MG63 (cell line): ENCODE measurements around the gene TTC21B. TPM values are rescaled to one million over a fixed set of nuclear protein-coding genes. Genes with fewer than 3 reads are reported as not detected.

ENCODE experiments used
- DNase-seq: peaks from one replicate; pipeline ENCODE4 v3.0.0-alpha.2; 2020
- H3K27me3 ChIP-seq: fragments of 250-450 bp; sonication (Bioruptor Pico); 2 replicates; pipeline ENCODE4 v1.5.1; 2020; ENCODE audit warnings: mild to moderate bottlenecking, moderate library complexity
- H3K36me3 ChIP-seq: fragments of 250-450 bp; sonication (Bioruptor Pico); 2 replicates; pipeline ENCODE4 v1.5.1; 2020; ENCODE audit warnings: mild to moderate bottlenecking, moderate library complexity
- H3K4me3 ChIP-seq: fragments of 250-450 bp; sonication (Bioruptor Pico); 2 replicates; pipeline ENCODE4 v1.5.1; 2020; ENCODE audit warnings: mild to moderate bottlenecking, moderate library complexity
- H3K9me3 ChIP-seq: fragments of 250-450 bp; sonication (Bioruptor Pico); 2 replicates; pipeline ENCODE4 v1.5.1; 2020; ENCODE audit warnings: mild to moderate bottlenecking, moderate library complexity
- total RNA-seq: library from RNA; depleted of rRNA; stranded (reverse); fragments of >200 nt; shearing (Covaris generic); gene quantifications from 2 replicates; pipeline ENCODE4 v1.2.3, GENCODE V29; 2014; ENCODE audit warnings: low replicate concordance

TTC21B gene
- total RNA-seq, 1 experiment from 2014 or later, result 5.0 TPM

- peaks cover 23% of the 10 kb centered on the region for H3K36me3 ChIP-seq
- H3K4me3 ChIP-seq, result no peak overlapping the region
- no peak for DNase-seq
Observed at GRCh38 chr2:165898381-165898780, 55.2 kb downstream of the TTC21B start.

GRCh38 chr2:165897726-165898125, 55.9 kb downstream of the TTC21B start:
- Histone ChIP-seq H3K4me3 (no peak overlapping the region), H3K9me3 (no peaks in the 10 kb centered on the region), H3K27me3 (no peaks in the 10 kb centered on the region), H3K36me3 (peaks cover 23% of the 10 kb centered on the region)
- no peak for DNase-seq

More at GRCh38 chr2:165898381-165898780, 55.2 kb downstream of the TTC21B start:
- Histone ChIP-seq H3K9me3 (no peaks in the 10 kb centered on the region), H3K27me3 (no peaks in the 10 kb centered on the region)

- no peaks in the 10 kb centered on the region for H3K27me3 ChIP-seq
- H3K36me3 ChIP-seq, result peaks cover 23% of the 10 kb centered on the region
- H3K4me3 ChIP-seq, result no peak overlapping the region
- H3K9me3 ChIP-seq, result no peaks in the 10 kb centered on the region
- DNase-seq, result no peak
Observed at GRCh38 chr2:165897074-165897473, 56.5 kb downstream of the TTC21B start.

GRCh38 chr2:165895974-165896373, 57.6 kb downstream of the TTC21B start:
- peaks cover 23% of the 10 kb centered on the region for H3K36me3 ChIP-seq
- no peaks in the 10 kb centered on the region for H3K9me3 ChIP-seq
- no peak for DNase-seq
- H3K4me3 ChIP-seq, result no peak overlapping the region
- H3K27me3 ChIP-seq, result no peaks in the 10 kb centered on the region

- Histone ChIP-seq H3K9me3 (no peaks in the 10 kb centered on the region), H3K27me3 (no peaks in the 10 kb centered on the region), H3K4me3 (no peak overlapping the region), H3K36me3 (peaks cover 21% of the 10 kb centered on the region)
- DNase-seq, result no peak
Observed at GRCh38 chr2:165893556-165893955, 60.0 kb downstream of the TTC21B start.

GRCh38 chr2:165892526-165892925, 61.0 kb downstream of the TTC21B start:
- DNase-seq, result no peak
- no peaks in the 10 kb centered on the region for H3K27me3 ChIP-seq
- no peak overlapping the region for H3K4me3 ChIP-seq
- H3K9me3 ChIP-seq, result no peaks in the 10 kb centered on the region
- H3K36me3 ChIP-seq, result peaks cover 18% of the 10 kb centered on the region

- H3K9me3 ChIP-seq, result no peaks in the 10 kb centered on the region
- peaks cover 18% of the 10 kb centered on the region for H3K36me3 ChIP-seq
- H3K4me3 ChIP-seq, result no peak overlapping the region
- DNase-seq, result no peak
- no peaks in the 10 kb centered on the region for H3K27me3 ChIP-seq
Observed at GRCh38 chr2:165891943-165892342, 61.6 kb downstream of the TTC21B start.

GRCh38 chr2:165891345-165891744, 62.2 kb downstream of the TTC21B start:
- DNase-seq, result no peak
- Histone ChIP-seq H3K4me3 (no peak overlapping the region), H3K9me3 (no peaks in the 10 kb centered on the region), H3K27me3 (no peaks in the 10 kb centered on the region), H3K36me3 (peaks cover 16% of the 10 kb centered on the region)

GRCh38 chr2:165889798-165890197, 63.8 kb downstream of the TTC21B start:
- Histone ChIP-seq H3K9me3 (no peaks in the 10 kb centered on the region), H3K27me3 (no peaks in the 10 kb centered on the region), H3K36me3 (peaks cover 14% of the 10 kb centered on the region), H3K4me3 (no peak overlapping the region)
- DNase-seq, result no peak

GRCh38 chr2:165889158-165889557, 64.4 kb downstream of the TTC21B start:
- Histone ChIP-seq H3K9me3 (no peaks in the 10 kb centered on the region), H3K36me3 (peaks cover 14% of the 10 kb centered on the region), H3K27me3 (no peaks in the 10 kb centered on the region), H3K4me3 (no peak overlapping the region)
- no peak for DNase-seq

- H3K27me3 ChIP-seq, result no peaks in the 10 kb centered on the region
- H3K4me3 ChIP-seq, result no peak overlapping the region
- H3K36me3 ChIP-seq, result peaks cover 21% of the 10 kb centered on the region
- DNase-seq, result no peak
- no peaks in the 10 kb centered on the region for H3K9me3 ChIP-seq
Observed at GRCh38 chr2:165888171-165888570, 65.4 kb downstream of the TTC21B start.

GRCh38 chr2:165886487-165887146, 67.0 kb downstream of the TTC21B start:
- H3K27me3 ChIP-seq, result no peaks in the 10 kb centered on the region
- H3K36me3 ChIP-seq, result peaks cover 25% of the 10 kb centered on the region
- no peak for DNase-seq
- no peak overlapping the region for H3K4me3 ChIP-seq
- H3K9me3 ChIP-seq, result no peaks in the 10 kb centered on the region

- DNase-seq, result no peak
- H3K36me3 ChIP-seq, result peaks cover 16% of the 10 kb centered on the region
- H3K27me3 ChIP-seq, result no peaks in the 10 kb centered on the region
- H3K4me3 ChIP-seq, result no peak overlapping the region
- no peaks in the 10 kb centered on the region for H3K9me3 ChIP-seq
Observed at GRCh38 chr2:165877565-165878550, 75.7 kb downstream of the TTC21B start.

- H3K36me3 ChIP-seq, result peaks cover 17% of the 10 kb centered on the region
- no peak overlapping the region for H3K4me3 ChIP-seq
- no peaks in the 10 kb centered on the region for H3K9me3 ChIP-seq
- DNase-seq, result no peak
- no peaks in the 10 kb centered on the region for H3K27me3 ChIP-seq
Observed at GRCh38 chr2:165876712-165877111, 76.9 kb downstream of the TTC21B start.

- Histone ChIP-seq H3K9me3 (no peaks in the 10 kb centered on the region), H3K27me3 (no peaks in the 10 kb centered on the region), H3K36me3 (peaks cover 16% of the 10 kb centered on the region), H3K4me3 (no peak overlapping the region)
- no peak for DNase-seq
Observed at GRCh38 chr2:165876269-165876668, 77.3 kb downstream of the TTC21B start.

- Histone ChIP-seq H3K4me3 (no peak overlapping the region), H3K27me3 (no peaks in the 10 kb centered on the region), H3K36me3 (peaks cover 13% of the 10 kb centered on the region), H3K9me3 (no peaks in the 10 kb centered on the region)
- no peak for DNase-seq
Observed at GRCh38 chr2:165874445-165875039, 79.0 kb downstream of the TTC21B start.

GRCh38 chr2:165872101-165872791, 81.3 kb downstream of the TTC21B start:
- no peaks in the 10 kb centered on the region for H3K9me3 ChIP-seq
- no peak for DNase-seq
- H3K4me3 ChIP-seq, result no peak overlapping the region
- H3K27me3 ChIP-seq, result no peaks in the 10 kb centered on the region
- peaks cover 9% of the 10 kb centered on the region for H3K36me3 ChIP-seq
